GM12878 (cell line): ENCODE measurements around the gene SETD2. TPM values are rescaled to one million over a fixed set of nuclear protein-coding genes. Genes with fewer than 3 reads are reported as not detected.

Experiments
- ATAC-seq: fragments of 200-7000 bp; cut with Tn5 transposase; 3 replicates; pipeline ENCODE4 v1.9.1; 2020; ENCODE audit warnings: mild to moderate bottlenecking, moderate library complexity
- BruUV-seq: library from RNA; stranded (reverse); fragments of 400-500 nt; replicated peaks from 2 replicates; lab custom pipeline; 2021; lab: Mats Ljungman, UMichigan
- CTCF ChIA-PET: fragments of 300-600 bp; sonication (Branson Sonifier 250); formaldehyde crosslinking; extraction: SDS; loops from one replicate; lab custom pipeline; 2021; ENCODE audit warnings: inconsistent platforms; lab: Yijun Ruan, JAX
- POLR2A ChIA-PET: fragments of 350-600 bp; formaldehyde crosslinking; extraction: SDS; loops from one replicate; lab custom pipeline; 2021; ENCODE audit warnings: inconsistent platforms; lab: Charles Lee
- RAD21 ChIA-PET: fragments of 300-600 bp; sonication (Branson Sonifier 250); formaldehyde crosslinking; loops from one replicate; lab custom pipeline; 2023; ENCODE audit warnings: antibody characterized with exemption; ENCODE audit not compliant: unreplicated experiment; lab: Charles Lee
- SMC1A ChIA-PET: fragments of 300-600 bp; sonication (Branson Sonifier 250); formaldehyde crosslinking; loops from one replicate; lab custom pipeline; 2023; ENCODE audit not compliant: unreplicated experiment, uncharacterized antibody; lab: Charles Lee
- DNase-seq: peaks from one replicate; pipeline ENCODE4 v3.0.0-alpha.2; 2011; ENCODE audit warnings: low read depth, low spot score
- FAIRE-seq: peaks from 3 replicates; lab custom pipeline; 2011; peaks lifted over from hg19 to GRCh38; lab: Jason Lieb, UNC
- H2AFZ ChIP-seq: 2 replicates; pipeline ENCODE4 v1.6.0; 2011; ENCODE audit warnings: low read depth, low read length, control low read depth; ENCODE audit not compliant: control insufficient read depth
- H3K27ac ChIP-seq: 2 replicates; pipeline ENCODE4 v1.5.1; 2011; ENCODE audit warnings: control low read depth; ENCODE audit not compliant: control insufficient read depth, insufficient read depth
- H3K27me3 ChIP-seq, 2 experiments: replicated peaks in 1 of 2; 2 replicates each; pipeline versions ENCODE4 v1.6.0 to v1.6.1; 2011; ENCODE audit warnings: low read length in 1 of 2; ENCODE audit not compliant: control insufficient read depth in 2 of 2, insufficient read depth in 2 of 2
- H3K36me3 ChIP-seq, 2 experiments: 2 replicates each; pipeline ENCODE4 v1.5.1; 2011; ENCODE audit warnings: low read length in 1 of 2; ENCODE audit not compliant: control insufficient read depth in 2 of 2, insufficient read depth in 2 of 2
- H3K4me1 ChIP-seq: 2 replicates; pipeline ENCODE4 v1.6.1; 2011; ENCODE audit warnings: mild to moderate bottlenecking, low read length, moderate library complexity, mixed read lengths; ENCODE audit not compliant: control insufficient read depth, insufficient read depth
- H3K4me2 ChIP-seq: 2 replicates; pipeline ENCODE4 v1.6.0; 2011; ENCODE audit warnings: control low read depth; ENCODE audit not compliant: control insufficient read depth, insufficient read depth
- H3K4me3 ChIP-seq: fragments of 200-600 bp; sonication (generic); 2 replicates; pipeline ENCODE4 v1.5.1; 2016
- H3K79me2 ChIP-seq: 2 replicates; pipeline ENCODE4 v1.6.0; 2011; ENCODE audit warnings: low read length; ENCODE audit not compliant: control insufficient read depth, insufficient read depth
- H3K9ac ChIP-seq: 2 replicates; pipeline ENCODE4 v1.8.0; 2011; ENCODE audit warnings: low read length, control low read depth, mixed read lengths; ENCODE audit not compliant: control insufficient read depth, insufficient read depth
- H3K9me3 ChIP-seq: replicated peaks from 3 replicates; pipeline ENCODE4 v1.5.1; 2011; ENCODE audit warnings: mild to moderate bottlenecking, low read length; ENCODE audit not compliant: control insufficient read depth, insufficient read depth
- H4K20me1 ChIP-seq: 2 replicates; pipeline ENCODE4 v1.6.0; 2011; ENCODE audit not compliant: control insufficient read depth, insufficient read depth
- BACH1 ChIP-seq: fragments of 450-650 bp; IDR thresholded peaks from 2 replicates; pipeline ENCODE4 v1.6.1; 2017; ENCODE audit warnings: mild to moderate bottlenecking, borderline replicate concordance
- MEF2B ChIP-seq: fragments of 450-650 bp; IDR thresholded peaks from 2 replicates; pipeline ENCODE4 v1.6.1; 2018; ENCODE audit warnings: mild to moderate bottlenecking, moderate library complexity; ENCODE audit not compliant: partially characterized antibody, poor library complexity, severe bottlenecking
- NFYB ChIP-seq: IDR thresholded peaks from 2 replicates; pipeline ENCODE4 v1.6.1; 2011; ENCODE audit warnings: low read depth, mild to moderate bottlenecking, low read length, improper control_type of control experiment, moderate library complexity; ENCODE audit not compliant: insufficient read depth
- PML ChIP-seq: IDR thresholded peaks from 2 replicates; pipeline ENCODE4 v1.6.1; 2012; ENCODE audit warnings: low read length, inconsistent platforms
- RB1 ChIP-seq: fragments of 450-650 bp; formaldehyde crosslinking; IDR thresholded peaks from 2 replicates; pipeline ENCODE4 v1.6.1; 2017; ENCODE audit warnings: mild to moderate bottlenecking, borderline replicate concordance
- TAF1 ChIP-seq: IDR thresholded peaks from 2 replicates; pipeline ENCODE4 v1.6.1; 2011; ENCODE audit warnings: mild to moderate bottlenecking, low read depth, low read length, borderline replicate concordance
- TCF12 ChIP-seq: IDR thresholded peaks from 2 replicates; pipeline ENCODE4 v1.6.1; 2011; ENCODE audit warnings: low read depth, mild to moderate bottlenecking, low read length
- TCF3 ChIP-seq: IDR thresholded peaks from 2 replicates; pipeline ENCODE4 v1.6.1; 2012; ENCODE audit warnings: low read depth, mild to moderate bottlenecking, low read length, borderline replicate concordance; ENCODE audit not compliant: insufficient read depth
- YBX1 ChIP-seq: fragments of 450-650 bp; IDR thresholded peaks from 2 replicates; pipeline ENCODE4 v1.6.1; 2016; ENCODE audit warnings: antibody characterized with exemption
- WGBS: methylation state at CpG from one replicate; pipeline ENCODE4 v1.1.6; 2016; ENCODE audit warnings: low lambda C conversion rate; ENCODE audit not compliant: insufficient replicate concordance, insufficient coverage; ENCODE audit errors: missing lambda C conversion rate; 5-methylcytosine and 5-hydroxymethylcytosine counted together
- in situ Hi-C: fragments of 300-500 bp; cut with MboI; formaldehyde crosslinking; loops from 9 replicates; pipeline ENCODE4 v1.14.3; 2018; ENCODE audit warnings: mixed read lengths
- intact Hi-C: fragments of 100-400 bp; cut with micrococcal nuclease; formaldehyde crosslinking; loops from one replicate; pipeline ENCODE4 v1.14.2; 2022; ENCODE audit not compliant: unreplicated experiment
- polyA plus RNA-seq, 11 experiments: library from polyadenylated mRNA; depleted of rRNA in 4 of 11; unstranded in 6 of 11; stranded (reverse) in 5 of 11; fragments of >200 nt; fragmentation: Nextera tagmentation in 4 of 11; fragmentation: Illumina TruSeq in 1 of 11; extraction: Ambion mirVana in 4 of 11; extraction: Trizol in 1 of 11; gene quantifications; 1 replicate in 1 of 11; 2 replicates in 10 of 11; pipeline versions ENCODE4 v1.2.1 to v1.2.3, GENCODE V29; 2011 to 2016; ENCODE audit warnings: inconsistent platforms in 2 of 11, missing spikeins in 2 of 11, low read depth in 1 of 11
- total RNA-seq, 4 experiments: library from RNA; depleted of rRNA in 3 of 4; stranded (reverse); fragments of >200 nt in 3 of 4; fragmentation: Illumina TruSeq in 1 of 4; extraction: Trizol in 1 of 4; gene quantifications; 2 replicates each; pipeline versions ENCODE4 v1.2.1 to v1.2.3, GENCODE V29; 2013 to 2021
- TF ChIP-seq, protein P1 (sequence below): IDR thresholded peaks from 2 replicates; pipeline ENCODE4 v1.6.1; 2012; ENCODE audit warnings: low read depth, low read length, improper control_type of control experiment
- TF ChIP-seq, protein P2 (sequence below): fragments of 450-650 bp; IDR thresholded peaks from 2 replicates; pipeline ENCODE4 v1.6.1; 2016; ENCODE audit warnings: mild to moderate bottlenecking, moderate library complexity, borderline replicate concordance
- TF ChIP-seq, protein P3 (sequence below): fragments of 450-650 bp; IDR thresholded peaks from 2 replicates; pipeline ENCODE4 v1.6.1; 2017; ENCODE audit warnings: mild to moderate bottlenecking, low read depth, inconsistent platforms; ENCODE audit not compliant: poor library complexity, severe bottlenecking
- TF ChIP-seq, protein P4 (sequence below): fragments of 450-650 bp; conservative IDR thresholded peaks from 2 replicates; pipeline ENCODE4 v1.6.1; 2017; ENCODE audit warnings: mild to moderate bottlenecking, moderate library complexity

The SETD2 gene
- total and polyA plus RNA-seq, 10 of the 15 experiments (the other 5 are each of a cell fraction or from before 2014, with no cell fraction given), result 8.4 to 44.9 (median 24.5) TPM

DNA sequence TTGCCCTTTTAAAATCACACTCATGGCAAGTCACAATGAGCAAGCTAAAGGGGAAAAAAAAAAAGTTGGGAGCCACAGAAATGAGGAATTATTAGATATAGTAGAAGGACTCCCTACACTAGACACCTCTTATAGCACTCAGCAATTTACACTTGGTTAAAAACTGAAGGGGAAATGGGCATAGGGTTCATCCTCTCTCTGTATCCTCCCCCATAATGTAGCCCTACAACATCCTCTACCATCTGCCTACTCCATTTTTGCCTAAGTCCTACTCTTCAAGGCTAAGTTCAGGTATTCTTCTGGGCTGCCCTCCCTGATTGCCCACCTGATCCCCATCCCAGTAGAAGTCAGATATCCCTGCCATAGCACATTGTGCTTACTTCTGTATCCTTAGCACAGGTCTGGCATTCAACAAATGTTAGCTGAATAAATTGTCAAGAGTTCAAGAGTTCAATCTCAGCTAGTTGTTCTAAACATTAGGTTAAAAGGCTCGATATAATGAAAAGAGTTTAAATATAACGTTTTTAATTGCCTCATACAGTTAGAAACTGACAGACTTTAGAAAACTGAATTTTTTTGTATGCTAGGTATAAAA is 14.5 kb downstream of the SETD2 start (continued):
- TF ChIP-seq, protein P1, sequence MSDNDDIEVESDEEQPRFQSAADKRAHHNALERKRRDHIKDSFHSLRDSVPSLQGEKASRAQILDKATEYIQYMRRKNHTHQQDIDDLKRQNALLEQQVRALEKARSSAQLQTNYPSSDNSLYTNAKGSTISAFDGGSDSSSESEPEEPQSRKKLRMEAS, result no peak
- TF ChIP-seq, protein P2, sequence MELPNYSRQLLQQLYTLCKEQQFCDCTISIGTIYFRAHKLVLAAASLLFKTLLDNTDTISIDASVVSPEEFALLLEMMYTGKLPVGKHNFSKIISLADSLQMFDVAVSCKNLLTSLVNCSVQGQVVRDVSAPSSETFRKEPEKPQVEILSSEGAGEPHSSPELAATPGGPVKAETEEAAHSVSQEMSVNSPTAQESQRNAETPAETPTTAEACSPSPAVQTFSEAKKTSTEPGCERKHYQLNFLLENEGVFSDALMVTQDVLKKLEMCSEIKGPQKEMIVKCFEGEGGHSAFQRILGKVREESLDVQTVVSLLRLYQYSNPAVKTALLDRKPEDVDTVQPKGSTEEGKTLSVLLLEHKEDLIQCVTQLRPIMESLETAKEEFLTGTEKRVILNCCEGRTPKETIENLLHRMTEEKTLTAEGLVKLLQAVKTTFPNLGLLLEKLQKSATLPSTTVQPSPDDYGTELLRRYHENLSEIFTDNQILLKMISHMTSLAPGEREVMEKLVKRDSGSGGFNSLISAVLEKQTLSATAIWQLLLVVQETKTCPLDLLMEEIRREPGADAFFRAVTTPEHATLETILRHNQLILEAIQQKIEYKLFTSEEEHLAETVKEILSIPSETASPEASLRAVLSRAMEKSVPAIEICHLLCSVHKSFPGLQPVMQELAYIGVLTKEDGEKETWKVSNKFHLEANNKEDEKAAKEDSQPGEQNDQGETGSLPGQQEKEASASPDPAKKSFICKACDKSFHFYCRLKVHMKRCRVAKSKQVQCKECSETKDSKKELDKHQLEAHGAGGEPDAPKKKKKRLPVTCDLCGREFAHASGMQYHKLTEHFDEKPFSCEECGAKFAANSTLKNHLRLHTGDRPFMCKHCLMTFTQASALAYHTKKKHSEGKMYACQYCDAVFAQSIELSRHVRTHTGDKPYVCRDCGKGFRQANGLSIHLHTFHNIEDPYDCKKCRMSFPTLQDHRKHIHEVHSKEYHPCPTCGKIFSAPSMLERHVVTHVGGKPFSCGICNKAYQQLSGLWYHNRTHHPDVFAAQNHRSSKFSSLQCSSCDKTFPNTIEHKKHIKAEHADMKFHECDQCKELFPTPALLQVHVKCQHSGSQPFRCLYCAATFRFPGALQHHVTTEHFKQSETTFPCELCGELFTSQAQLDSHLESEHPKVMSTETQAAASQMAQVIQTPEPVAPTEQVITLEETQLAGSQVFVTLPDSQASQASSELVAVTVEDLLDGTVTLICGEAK, result no peak
- no peak for TF ChIP-seq TCF3
- TF ChIP-seq NFYB, result no peak
- TF ChIP-seq MEF2B, result no peak
- no peak for TF ChIP-seq RB1

DNA sequence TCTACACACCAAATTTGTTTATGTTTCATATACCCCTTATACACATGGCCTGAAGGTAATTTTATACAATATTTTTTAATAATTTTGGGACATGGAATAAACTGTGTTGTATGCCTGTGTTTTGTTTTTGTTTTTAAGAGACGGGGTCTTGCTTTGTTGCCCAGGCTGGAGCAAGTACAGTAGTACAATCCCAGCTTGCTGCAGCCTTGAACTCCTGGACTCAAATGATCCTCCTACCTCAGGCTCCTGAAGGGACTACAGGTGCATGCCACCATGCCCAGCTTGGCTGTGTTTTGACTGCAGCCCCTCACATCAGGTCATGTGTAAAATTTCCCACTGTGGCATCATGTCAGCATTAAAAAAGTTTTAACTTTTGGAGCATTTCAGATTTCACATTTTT is 18.6 kb downstream of the SETD2 start:
- no peak overlapping the region for H3K4me2 ChIP-seq
- H3K4me1 ChIP-seq, result peaks cover 18% of the 10 kb centered on the region
- H3K4me3 ChIP-seq, result no peak overlapping the region
- H2AFZ ChIP-seq, result no peak overlapping the region
- ChIA-PET POLR2A (interaction anchor here (0.7 to 1.2 kb wide), 4 partner anchors 11 to 1955 kb away, joined by 3 to 6 read pairs (median 4); partner anchors contain the start of gene SETD2), SMC1A (interaction anchor here (0.7 to 2.7 kb wide), 3 partner anchors 10 to 19 kb away, joined by 3 to 11 read pairs (median 7); partner anchors contain the start of gene SETD2), RAD21 (interaction anchor here (1.3 kb wide), 1 partner anchor 13 kb away, joined by 4 read pairs; no protein-coding TSS in a partner anchor), CTCF (interaction anchor here (0.9 to 2.2 kb wide), 4 partner anchors 14 to 179 kb away, joined by 3 to 11 read pairs (median 4); partner anchors contain the start of gene SETD2)
- H3K36me3 ChIP-seq, result no peaks in the 10 kb centered on the region
- H3K27me3 ChIP-seq, result no peaks in the 10 kb centered on the region
- in situ Hi-C loops (no loop called here), intact Hi-C loops (no loop called here)
- peaks cover 83% of the 10 kb centered on the region for H3K79me2 ChIP-seq
- H3K27ac ChIP-seq, result no peak overlapping the region
- WGBS, result 90% methylated on average over 1 of the region's 1 CpG
- H3K9ac ChIP-seq, result no peak overlapping the region
- DNase-seq, result no peak
- no peaks in the 10 kb centered on the region; the same call in none of the 2 replicates for H4K20me1 ChIP-seq
- H3K9me3 ChIP-seq, result no peaks in the 10 kb centered on the region
- BruUV-seq, result no TSS peak
- no peak for FAIRE-seq
- ATAC-seq, result no peak
- no peak for TF ChIP-seq TAF1
- TF ChIP-seq TCF12, result no peak
- TF ChIP-seq BACH1, result no peak
- TF ChIP-seq, protein P3, sequence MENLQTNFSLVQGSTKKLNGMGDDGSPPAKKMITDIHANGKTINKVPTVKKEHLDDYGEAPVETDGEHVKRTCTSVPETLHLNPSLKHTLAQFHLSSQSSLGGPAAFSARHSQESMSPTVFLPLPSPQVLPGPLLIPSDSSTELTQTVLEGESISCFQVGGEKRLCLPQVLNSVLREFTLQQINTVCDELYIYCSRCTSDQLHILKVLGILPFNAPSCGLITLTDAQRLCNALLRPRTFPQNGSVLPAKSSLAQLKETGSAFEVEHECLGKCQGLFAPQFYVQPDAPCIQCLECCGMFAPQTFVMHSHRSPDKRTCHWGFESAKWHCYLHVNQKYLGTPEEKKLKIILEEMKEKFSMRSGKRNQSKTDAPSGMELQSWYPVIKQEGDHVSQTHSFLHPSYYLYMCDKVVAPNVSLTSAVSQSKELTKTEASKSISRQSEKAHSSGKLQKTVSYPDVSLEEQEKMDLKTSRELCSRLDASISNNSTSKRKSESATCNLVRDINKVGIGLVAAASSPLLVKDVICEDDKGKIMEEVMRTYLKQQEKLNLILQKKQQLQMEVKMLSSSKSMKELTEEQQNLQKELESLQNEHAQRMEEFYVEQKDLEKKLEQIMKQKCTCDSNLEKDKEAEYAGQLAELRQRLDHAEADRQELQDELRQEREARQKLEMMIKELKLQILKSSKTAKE, result no peak
- no peak for TF ChIP-seq YBX1
- TF ChIP-seq PML, result no peak
- TF ChIP-seq, protein P4, sequence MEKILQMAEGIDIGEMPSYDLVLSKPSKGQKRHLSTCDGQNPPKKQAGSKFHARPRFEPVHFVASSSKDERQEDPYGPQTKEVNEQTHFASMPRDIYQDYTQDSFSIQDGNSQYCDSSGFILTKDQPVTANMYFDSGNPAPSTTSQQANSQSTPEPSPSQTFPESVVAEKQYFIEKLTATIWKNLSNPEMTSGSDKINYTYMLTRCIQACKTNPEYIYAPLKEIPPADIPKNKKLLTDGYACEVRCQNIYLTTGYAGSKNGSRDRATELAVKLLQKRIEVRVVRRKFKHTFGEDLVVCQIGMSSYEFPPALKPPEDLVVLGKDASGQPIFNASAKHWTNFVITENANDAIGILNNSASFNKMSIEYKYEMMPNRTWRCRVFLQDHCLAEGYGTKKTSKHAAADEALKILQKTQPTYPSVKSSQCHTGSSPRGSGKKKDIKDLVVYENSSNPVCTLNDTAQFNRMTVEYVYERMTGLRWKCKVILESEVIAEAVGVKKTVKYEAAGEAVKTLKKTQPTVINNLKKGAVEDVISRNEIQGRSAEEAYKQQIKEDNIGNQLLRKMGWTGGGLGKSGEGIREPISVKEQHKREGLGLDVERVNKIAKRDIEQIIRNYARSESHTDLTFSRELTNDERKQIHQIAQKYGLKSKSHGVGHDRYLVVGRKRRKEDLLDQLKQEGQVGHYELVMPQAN, result no peak
